ENCODE data around the gene CTLA4.

CTLA4 gene

DNA sequence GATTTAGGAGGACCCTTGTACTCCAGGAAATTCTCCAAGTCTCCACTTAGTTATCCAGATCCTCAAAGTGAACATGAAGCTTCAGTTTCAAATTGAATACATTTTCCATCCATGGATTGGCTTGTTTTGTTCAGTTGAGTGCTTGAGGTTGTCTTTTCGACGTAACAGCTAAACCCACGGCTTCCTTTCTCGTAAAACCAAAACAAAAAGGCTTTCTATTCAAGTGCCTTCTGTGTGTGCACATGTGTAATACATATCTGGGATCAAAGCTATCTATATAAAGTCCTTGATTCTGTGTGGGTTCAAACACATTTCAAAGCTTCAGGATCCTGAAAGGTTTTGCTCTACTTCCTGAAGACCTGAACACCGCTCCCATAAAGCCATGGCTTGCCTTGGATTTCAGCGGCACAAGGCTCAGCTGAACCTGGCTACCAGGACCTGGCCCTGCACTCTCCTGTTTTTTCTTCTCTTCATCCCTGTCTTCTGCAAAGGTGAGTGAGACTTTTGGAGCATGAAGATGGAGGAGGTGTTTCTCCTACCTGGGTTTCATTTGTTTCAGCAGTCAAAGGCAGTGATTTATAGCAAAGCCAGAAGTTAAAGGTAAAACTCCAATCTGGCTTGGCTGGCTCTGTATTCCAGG, at the start of gene CTLA4:
CTLA4 (plus strand) TSS at position 211 of the 640 bp plus-strand sequence; CDS start at position 383, 172 bp downstream.
- in situ Hi-C loops (cut with MboI; ENCODE audit: low sequenced_read_pairs, unreplicated experiment), result no loop called here
- no peak for DNase-seq (ENCODE audit: low spot score)
- no peak for TF ChIP-seq CTCF (IDR thresholded peaks at IDR 0.05; ENCODE audit: borderline replicate concordance, control extremely low read depth, extremely low read depth, insufficient read depth, missing control alignments)

GRCh38 chr2:203818656-203819055, 48.9 kb upstream of the CTLA4 start:
- no peak for DNase-seq (ENCODE audit: low spot score)
- in situ Hi-C loops (cut with MboI; ENCODE audit: low sequenced_read_pairs, unreplicated experiment), result loop anchor here (25.0 kb wide), 1 partner anchor 581 kb away; the partner anchor contains the start of gene CYP20A1
- TF ChIP-seq CTCF (IDR thresholded peaks at IDR 0.05; ENCODE audit: borderline replicate concordance, control extremely low read depth, extremely low read depth, insufficient read depth, missing control alignments), result no peak

- in situ Hi-C loops (cut with MboI; ENCODE audit: low sequenced_read_pairs, unreplicated experiment), result loop anchor here (25.0 kb wide), 1 partner anchor 582 kb away; the partner anchor contains the start of gene CYP20A1
- no peak for TF ChIP-seq CTCF (IDR thresholded peaks at IDR 0.05; ENCODE audit: borderline replicate concordance, control extremely low read depth, extremely low read depth, insufficient read depth, missing control alignments)
- no peak for DNase-seq (ENCODE audit: low spot score)
Observed at GRCh38 chr2:203819434-203820133, 48.0 kb upstream of the CTLA4 start.

DNA sequence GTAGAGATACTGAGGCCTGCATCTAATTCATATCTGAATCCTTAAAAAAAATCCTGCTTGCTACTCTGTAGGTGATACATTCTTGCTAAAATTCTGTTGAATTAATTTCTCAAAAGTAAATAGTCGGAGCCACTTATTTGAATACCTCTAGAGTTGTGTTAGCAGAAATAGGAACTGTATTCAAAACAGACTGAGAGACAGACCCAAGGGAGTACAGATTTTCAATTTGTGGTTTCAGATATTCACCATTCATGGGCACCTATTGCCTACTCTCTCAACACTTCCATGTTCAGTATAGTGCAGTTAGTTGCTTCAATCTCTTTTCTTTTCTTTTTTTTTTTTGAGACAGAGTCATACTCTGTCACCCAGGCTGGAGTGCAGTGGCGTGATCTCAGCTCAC, 46.6 kb upstream of the CTLA4 start:
- TF ChIP-seq CTCF (IDR thresholded peaks at IDR 0.05; ENCODE audit: borderline replicate concordance, control extremely low read depth, extremely low read depth, insufficient read depth, missing control alignments), result no peak
- DNase-seq (ENCODE audit: low spot score), result no peak
- in situ Hi-C loops (cut with MboI; ENCODE audit: low sequenced_read_pairs, unreplicated experiment), result loop anchor here (25.0 kb wide), 1 partner anchor 584 kb away; the partner anchor contains the start of gene CYP20A1

- DNase-seq (ENCODE audit: low spot score), result no peak
- in situ Hi-C loops (cut with MboI; ENCODE audit: low sequenced_read_pairs, unreplicated experiment), result loop anchor here (25.0 kb wide), 1 partner anchor 585 kb away; the partner anchor contains the start of gene CYP20A1
- TF ChIP-seq CTCF (IDR thresholded peaks at IDR 0.05; ENCODE audit: borderline replicate concordance, control extremely low read depth, extremely low read depth, insufficient read depth, missing control alignments), result no peak
Observed at GRCh38 chr2:203822240-203822639, 45.3 kb upstream of the CTLA4 start.

DNA sequence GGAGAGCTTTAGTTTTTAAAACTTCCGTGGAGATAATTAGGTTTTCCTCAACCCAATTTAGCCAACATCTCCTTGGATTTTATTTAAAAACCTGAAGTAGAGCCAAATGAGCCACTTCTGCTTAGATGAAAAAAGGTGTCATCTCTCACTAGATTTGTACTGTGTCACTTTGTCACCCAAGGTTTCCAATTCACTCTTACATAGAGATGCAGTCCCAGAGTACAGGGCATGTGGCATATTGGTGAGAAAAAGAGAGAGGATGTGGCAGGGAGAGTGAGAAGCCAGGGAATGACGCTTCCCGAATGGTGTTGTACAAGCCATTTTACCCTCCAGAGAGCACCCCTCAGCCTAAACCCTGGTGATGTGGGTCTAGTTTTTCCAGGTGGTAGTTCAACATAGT, 44.4 kb upstream of the CTLA4 start:
- TF ChIP-seq CTCF (IDR thresholded peaks at IDR 0.05; ENCODE audit: borderline replicate concordance, control extremely low read depth, extremely low read depth, insufficient read depth, missing control alignments), result no peak
- in situ Hi-C loops (cut with MboI; ENCODE audit: low sequenced_read_pairs, unreplicated experiment), result loop anchor here (25.0 kb wide), 1 partner anchor 586 kb away; the partner anchor contains the start of gene CYP20A1
- DNase-seq (ENCODE audit: low spot score), result no peak
